Stimulated activated CD8-positive, alpha-beta memory T cell treated with anti-CD3 and anti-CD28 coated beads, Interleukin-7, amount 100 ng/mL, for 24 hours (primary cell): ENCODE measurements around the gene PTPRT.

Source experiments
- DNase-seq: peaks from one replicate; pipeline ENCODE4 v3.0.0-alpha.2; 2020; ENCODE audit warnings: low read depth

The PTPRT gene

GRCh38 chr20:43119720-43120119, 70.0 kb downstream of the PTPRT start:
- no peak for DNase-seq

DNA sequence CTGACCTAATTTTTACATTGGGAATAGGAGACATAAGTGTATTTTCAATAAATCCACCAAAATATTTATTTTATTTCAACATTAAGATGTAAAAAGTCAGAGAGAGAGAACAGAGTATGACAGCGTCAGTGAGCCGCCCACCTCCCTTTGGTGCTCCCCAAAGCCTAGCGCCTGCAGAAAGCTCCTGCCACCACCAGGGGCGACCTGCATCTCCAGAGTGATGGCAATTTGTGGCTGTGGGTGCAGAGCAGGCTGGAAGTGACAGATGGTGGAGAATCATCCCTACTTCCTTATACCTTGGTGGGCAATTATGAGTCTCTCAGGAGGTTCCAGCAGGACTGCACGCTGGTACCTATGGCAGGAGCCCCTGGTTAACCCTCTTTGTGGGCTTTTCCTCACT, 87.3 kb downstream of the PTPRT start:
- DNase-seq: no peak

- DNase-seq: no peak
Observed at GRCh38 chr20:43096931-43097260, 92.8 kb downstream of the PTPRT start.

DNA sequence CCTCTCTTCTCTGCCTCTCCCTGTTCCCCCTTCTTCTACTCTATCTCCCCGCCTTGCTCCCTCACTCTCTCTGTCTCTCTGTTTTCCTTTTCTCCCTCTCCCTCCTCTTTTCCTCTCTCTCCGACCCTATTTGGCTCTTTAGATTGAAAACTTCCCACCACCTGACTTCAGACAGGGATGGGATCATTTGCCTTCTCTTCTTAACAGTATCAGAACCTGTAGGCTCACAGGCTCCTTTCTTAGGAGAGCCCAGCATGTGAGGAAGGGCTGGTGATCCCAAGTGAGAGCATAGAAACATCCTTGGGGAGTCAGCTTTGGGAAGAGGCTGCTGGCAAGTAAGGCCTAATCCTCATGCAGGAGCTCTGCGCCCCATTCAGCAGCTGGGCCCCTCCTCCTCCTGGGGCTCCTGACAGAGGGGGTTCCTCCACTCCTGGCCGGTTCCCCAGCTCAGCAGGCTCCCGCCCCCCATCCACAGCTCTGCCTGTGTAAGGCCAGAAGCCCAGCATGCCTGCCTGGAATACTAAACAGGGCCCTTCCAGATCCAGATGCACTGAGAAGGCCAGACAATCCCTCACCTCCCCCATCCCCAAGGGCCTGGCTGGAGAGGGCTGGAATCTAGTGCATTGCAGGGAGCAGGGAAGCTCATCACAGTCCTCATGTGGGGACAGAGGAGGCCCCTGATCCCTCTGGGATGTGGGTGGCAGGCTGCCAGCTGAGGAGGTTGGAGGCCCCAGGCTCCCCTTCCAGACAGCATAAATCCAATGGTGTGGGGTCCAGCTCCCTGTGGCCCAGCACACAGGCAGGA, 93.4 kb downstream of the PTPRT start:
- DNase-seq: no peak

DNA sequence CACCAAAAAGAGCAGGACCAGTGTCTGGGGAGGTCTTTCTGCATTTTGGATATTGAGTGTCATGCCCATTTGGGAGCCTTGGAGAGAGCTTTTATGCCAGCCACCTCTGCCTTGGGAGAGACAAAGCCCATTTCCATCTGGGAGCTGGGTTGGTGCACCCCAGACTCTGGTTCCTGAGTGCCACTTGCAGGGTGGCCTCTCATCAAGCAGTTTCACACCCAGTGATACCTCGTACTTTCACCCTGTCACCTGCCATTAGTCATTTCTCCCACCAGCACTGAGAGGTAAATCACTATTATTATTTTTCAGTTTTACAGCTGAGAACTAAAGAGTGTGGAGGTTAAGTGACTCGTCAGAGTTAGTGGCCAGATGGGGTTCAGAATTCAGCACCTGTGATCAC, 94.7 kb downstream of the PTPRT start:
- DNase-seq: no peak

GRCh38 chr20:43092386-43093088, 97.2 kb downstream of the PTPRT start:
- no peak for DNase-seq

DNA sequence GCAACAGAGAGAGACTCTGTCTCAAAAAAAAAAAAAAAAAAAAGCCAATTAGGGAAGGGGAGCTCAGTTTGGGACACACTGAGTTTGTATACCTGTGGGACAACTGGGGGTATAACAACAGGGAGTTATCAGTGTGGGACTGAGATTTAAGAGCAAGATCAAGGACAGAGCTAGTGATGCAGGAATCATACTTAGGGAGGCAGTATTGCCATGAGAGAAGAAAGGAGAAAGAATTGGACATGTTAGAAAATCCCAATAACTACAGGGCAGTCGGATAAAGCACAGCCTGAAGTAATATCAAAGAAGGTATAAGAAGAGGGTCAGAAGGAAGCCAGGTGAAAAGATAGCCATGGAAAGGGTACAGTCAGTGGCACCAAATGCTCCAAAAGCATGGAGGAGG, 121.2 kb downstream of the PTPRT start:
- no peak for DNase-seq

- no peak for DNase-seq
Observed at GRCh38 chr20:43066125-43066524, 123.6 kb downstream of the PTPRT start.

GRCh38 chr20:43065299-43065698, 124.4 kb downstream of the PTPRT start:
- no peak for DNase-seq

- DNase-seq: no peak
Observed at GRCh38 chr20:43058077-43058476, 131.6 kb downstream of the PTPRT start.

GRCh38 chr20:43057317-43057716, 132.4 kb downstream of the PTPRT start:
- DNase-seq: no peak

DNA sequence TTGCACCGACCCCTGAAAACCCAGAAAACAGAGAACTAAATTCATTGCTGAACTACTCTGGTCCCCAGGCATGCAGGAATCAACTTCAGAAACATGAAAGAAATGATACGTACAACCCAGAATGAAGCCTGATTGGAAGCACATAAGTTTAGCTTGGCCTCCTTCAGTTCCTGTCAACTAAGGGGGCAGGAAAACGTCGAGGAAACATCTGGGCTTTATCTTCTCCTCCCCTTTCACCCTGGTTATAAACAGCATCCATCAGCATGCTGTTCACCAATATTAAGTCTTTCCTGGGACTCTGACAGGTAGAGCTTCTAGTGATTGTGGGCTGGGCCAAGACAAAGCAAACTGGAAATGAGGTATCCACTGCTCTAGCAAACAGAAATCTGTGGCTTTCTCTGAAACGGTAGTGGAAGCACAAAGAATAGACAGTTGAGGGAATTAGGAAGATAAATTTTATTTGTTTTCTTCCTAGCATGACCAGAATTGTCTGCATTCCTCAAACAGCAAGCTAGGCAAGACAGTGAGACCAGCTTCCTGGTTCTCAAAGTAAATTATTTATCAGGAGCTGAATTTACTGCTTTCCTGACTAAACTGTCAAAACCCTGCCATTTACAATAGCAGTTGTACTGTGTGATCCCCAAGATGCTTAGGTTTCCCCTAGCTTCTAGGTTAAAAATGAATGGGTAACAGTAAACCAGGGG, 134.4 kb downstream of the PTPRT start:
- DNase-seq: no peak

- DNase-seq: no peak
Observed at GRCh38 chr20:43052532-43052931, 137.2 kb downstream of the PTPRT start.

DNA sequence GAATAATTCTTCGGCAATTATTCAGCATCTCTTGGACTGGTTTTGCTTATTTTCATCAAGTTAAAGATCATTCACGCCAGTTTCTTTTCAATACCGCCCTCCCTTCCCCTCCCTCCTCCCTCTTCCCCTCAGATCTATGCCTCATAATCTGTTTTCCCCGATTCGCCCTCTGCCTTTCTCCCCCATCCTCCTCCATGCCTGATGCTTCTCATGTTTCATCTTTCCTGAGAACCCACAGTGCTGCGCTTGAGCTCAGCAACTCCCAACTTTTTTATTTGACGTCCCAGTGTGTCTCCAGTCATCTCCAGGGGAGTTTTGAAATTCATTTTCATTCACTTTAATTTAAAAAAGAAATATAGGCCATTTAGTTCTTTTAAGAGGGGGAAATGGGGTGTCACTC, 142.7 kb downstream of the PTPRT start:
- no peak for DNase-seq

GRCh38 chr20:43043887-43044286, 145.8 kb downstream of the PTPRT start:
- no peak for DNase-seq

GRCh38 chr20:43040427-43040826, 149.3 kb downstream of the PTPRT start:
- DNase-seq: no peak

GRCh38 chr20:43037605-43038309, 151.9 kb downstream of the PTPRT start:
- DNase-seq: no peak

DNA sequence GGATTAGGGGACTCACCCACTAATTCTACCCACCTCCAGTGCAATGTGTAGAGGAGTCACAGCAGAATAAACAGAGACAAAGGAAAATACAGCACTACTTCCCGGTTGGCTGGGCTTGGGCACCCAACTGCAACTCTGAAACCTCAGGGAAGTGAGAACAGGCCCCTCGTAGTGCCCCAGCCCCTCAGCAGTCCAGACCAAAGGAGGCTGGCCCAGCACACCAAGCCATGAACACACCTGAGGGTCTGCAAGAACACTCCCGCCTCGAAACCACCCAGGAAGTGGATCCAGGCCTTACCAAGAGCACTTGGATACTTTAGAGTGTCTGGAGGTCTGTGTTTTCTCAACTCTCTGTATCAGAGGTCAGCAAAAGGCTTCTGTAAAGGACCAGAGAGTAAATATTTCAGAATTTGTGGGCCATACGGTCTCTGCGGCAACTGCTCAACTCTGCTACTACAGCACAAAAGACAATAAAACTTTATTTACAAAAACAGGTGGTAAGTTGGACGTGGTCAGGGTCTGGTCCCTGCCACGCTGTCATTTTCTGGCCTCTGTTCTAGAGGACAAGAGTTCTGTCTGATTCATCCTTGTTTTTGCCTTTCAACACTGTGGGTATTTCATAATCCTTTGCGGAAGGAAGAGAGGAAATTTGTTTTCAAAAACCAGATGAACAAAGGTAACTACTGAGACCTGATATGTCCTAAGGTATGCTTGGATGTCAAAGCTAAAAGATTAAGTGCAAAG, 154.6 kb downstream of the PTPRT start:
- no peak for DNase-seq

GRCh38 chr20:43032459-43032858, 157.2 kb downstream of the PTPRT start:
- DNase-seq: no peak

DNA sequence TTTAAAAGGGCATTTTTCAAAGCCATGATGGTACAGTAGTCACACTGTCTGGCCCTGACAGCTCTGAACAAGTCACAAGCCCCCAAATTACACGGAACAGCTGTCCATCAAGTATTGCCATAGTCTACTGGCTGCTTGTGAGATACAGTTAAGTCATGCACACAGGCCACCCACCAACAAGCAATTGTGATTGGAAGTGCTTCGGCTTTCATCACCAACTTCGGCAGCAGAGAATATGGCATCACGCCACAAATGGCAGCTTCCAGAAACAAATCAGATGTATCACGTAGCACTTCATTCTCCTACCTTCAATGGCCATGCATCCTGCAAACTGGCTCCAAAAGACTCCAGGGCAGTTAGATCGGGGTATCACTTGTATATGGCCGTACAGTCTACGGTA, 160.5 kb downstream of the PTPRT start:
- no peak for DNase-seq

- DNase-seq: no peak
Observed at GRCh38 chr20:43028470-43028869, 161.2 kb downstream of the PTPRT start.

- no peak for DNase-seq
Observed at GRCh38 chr20:43023836-43024235, 165.9 kb downstream of the PTPRT start.
